ENCODE measurements around the gene ATP5MC3.

DNA sequence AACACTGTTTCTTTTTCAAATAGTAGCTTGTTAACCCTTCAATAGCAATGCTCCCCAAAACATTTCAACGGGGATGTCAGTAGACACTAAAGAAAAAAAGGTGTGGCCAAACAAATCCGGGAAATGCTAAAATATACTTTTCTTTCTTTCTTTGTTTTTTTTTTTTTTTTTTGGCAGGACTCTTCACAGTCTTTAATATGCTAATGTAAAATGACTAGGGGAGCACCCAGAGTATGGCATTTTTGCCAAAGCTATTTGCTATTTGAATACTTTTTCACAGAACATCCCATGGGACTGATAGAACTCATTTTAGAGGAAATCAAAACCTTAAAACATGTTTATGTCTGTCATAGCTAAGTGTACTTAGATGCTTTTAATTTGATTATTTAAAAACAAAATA, 45.6 kb downstream of the ATP5MC3 start:
- TF ChIP-seq CTCF (conservative IDR thresholded peaks at IDR 0.05; ENCODE audit: low read depth, low read length) (no peak), EZH2 (IDR thresholded peaks at IDR 0.05; ENCODE audit: low read length, unreplicated experiment) (no peak)

Data from PC-3 (cell line).